Neural cell (in vitro differentiated cells): ENCODE data around the gene GAGE12J. TPM values are rescaled to one million over a fixed set of nuclear protein-coding genes. Genes with fewer than 3 reads are reported as not detected.
"Not testable (repeated sequence)": the region's sequence is repeated elsewhere in the genome, so short reads cannot be mapped to it uniquely, and the experiment has no call there.

Source experiments
- H2AFZ ChIP-seq: fragments of 200-600, 300-800 bp; sonication (generic), shearing (Covaris generic); 2 replicates; pipeline ENCODE4 v1.6.0; 2014; ENCODE audit warnings: low read depth, mild to moderate bottlenecking, antibody characterized with exemption, low read length, moderate library complexity
- H3F3A ChIP-seq: fragments of 200-600 bp; shearing (Covaris generic); 2 replicates; pipeline ENCODE4 v1.6.1; 2016; ENCODE audit warnings: mild to moderate bottlenecking, moderate library complexity, mixed read lengths, antibody characterized with exemption, low read length; ENCODE audit not compliant: insufficient read depth, poor library complexity, severe bottlenecking
- H3K27ac ChIP-seq: fragments of 200-600, 300-800 bp; sonication (generic), shearing (Covaris generic); 2 replicates; pipeline ENCODE4 v1.5.1; 2014; ENCODE audit warnings: mild to moderate bottlenecking, low read length, moderate library complexity
- H3K27me3 ChIP-seq: fragments of 300-800, 200-600 bp; sonication (generic), shearing (Covaris generic); 2 replicates; pipeline ENCODE4 v1.6.0; 2014; ENCODE audit warnings: mild to moderate bottlenecking, low read depth, low read length, moderate library complexity; ENCODE audit not compliant: insufficient read depth
- H3K36me3 ChIP-seq: fragments of 300-800, 200-600 bp; sonication (generic), shearing (Covaris generic); 2 replicates; pipeline ENCODE4 v1.5.1; 2014; ENCODE audit warnings: mild to moderate bottlenecking, antibody characterized with exemption, low read length, moderate library complexity; ENCODE audit not compliant: insufficient read depth
- H3K4me2 ChIP-seq: fragments of 300-800, 200-600 bp; sonication (generic), shearing (Covaris generic); 2 replicates; pipeline ENCODE4 v1.6.0; 2014; ENCODE audit warnings: mild to moderate bottlenecking, low read length
- H3K4me3 ChIP-seq: fragments of 300-800, 200-600 bp; sonication (generic), shearing (Covaris generic); 2 replicates; pipeline ENCODE4 v1.5.1; 2014; ENCODE audit warnings: mild to moderate bottlenecking, low read length, moderate library complexity
- H3K79me2 ChIP-seq: fragments of 200-600 bp; shearing (Covaris generic); replicated peaks from 2 replicates; pipeline ENCODE4 v1.6.0; 2014; ENCODE audit warnings: mild to moderate bottlenecking, low read length, moderate library complexity; ENCODE audit not compliant: insufficient read depth
- H3K9ac ChIP-seq: fragments of 300-800, 200-600 bp; sonication (generic), shearing (Covaris generic); 2 replicates; pipeline ENCODE4 v1.6.1; 2016; ENCODE audit warnings: mild to moderate bottlenecking, low read length, mixed read lengths
- H3K9me2 ChIP-seq: fragments of 200-600 bp; shearing (Covaris generic); 2 replicates; pipeline ENCODE4 v1.6.1; 2016; ENCODE audit warnings: mild to moderate bottlenecking, low read length, mixed read lengths; ENCODE audit not compliant: insufficient read depth
- H3K9me3 ChIP-seq: fragments of 200-600, 300-800 bp; sonication (generic), shearing (Covaris generic); 2 replicates; pipeline ENCODE4 v1.6.1; 2016; ENCODE audit warnings: mild to moderate bottlenecking, mixed run types, low read length, moderate library complexity, mixed read lengths
- H4K20me1 ChIP-seq: fragments of 200-600 bp; shearing (Covaris generic); 2 replicates; pipeline ENCODE4 v1.6.1; 2016; ENCODE audit warnings: mild to moderate bottlenecking, mixed run types; ENCODE audit not compliant: insufficient read depth
- polyA plus RNA-seq: library from polyadenylated mRNA; depleted of rRNA; stranded (reverse); fragments of >200 nt; gene quantifications from 2 replicates; pipeline ENCODE4 v1.2.3, GENCODE V29; 2014

Gene GAGE12J
- polyA plus RNA-seq, 1 donor from 2014 or later: not detected

DNA sequence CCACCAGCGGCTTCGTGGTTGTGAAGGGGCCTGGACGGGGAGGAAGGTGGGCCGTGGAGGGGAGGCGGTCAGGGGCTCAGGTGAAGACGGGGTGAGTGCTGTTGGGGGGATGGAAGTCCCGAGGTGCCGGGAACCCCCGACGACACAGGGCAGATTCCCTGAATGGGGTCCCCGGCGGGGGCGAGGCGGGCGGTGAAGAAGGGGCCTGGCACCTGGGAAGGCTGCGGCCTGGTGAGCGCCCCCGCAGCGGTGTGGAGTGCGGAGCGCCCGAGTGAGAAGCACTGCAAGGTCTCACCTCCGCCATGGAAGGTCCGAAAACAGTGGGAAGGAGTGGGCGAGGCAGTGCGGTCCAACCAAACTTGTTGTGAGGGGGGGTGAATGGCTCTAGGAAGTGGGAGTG, 10.0 kb downstream of the GAGE12J start:
- not testable (repeated sequence) for H3K9me3 ChIP-seq, H2AFZ ChIP-seq, H3K36me3 ChIP-seq, H3K27ac ChIP-seq, H3K4me3 ChIP-seq, H3K79me2 ChIP-seq, H3K9me2 ChIP-seq, H3K27me3 ChIP-seq, H3K4me2 ChIP-seq, H4K20me1 ChIP-seq, H3K9ac ChIP-seq, H3F3A ChIP-seq

DNA sequence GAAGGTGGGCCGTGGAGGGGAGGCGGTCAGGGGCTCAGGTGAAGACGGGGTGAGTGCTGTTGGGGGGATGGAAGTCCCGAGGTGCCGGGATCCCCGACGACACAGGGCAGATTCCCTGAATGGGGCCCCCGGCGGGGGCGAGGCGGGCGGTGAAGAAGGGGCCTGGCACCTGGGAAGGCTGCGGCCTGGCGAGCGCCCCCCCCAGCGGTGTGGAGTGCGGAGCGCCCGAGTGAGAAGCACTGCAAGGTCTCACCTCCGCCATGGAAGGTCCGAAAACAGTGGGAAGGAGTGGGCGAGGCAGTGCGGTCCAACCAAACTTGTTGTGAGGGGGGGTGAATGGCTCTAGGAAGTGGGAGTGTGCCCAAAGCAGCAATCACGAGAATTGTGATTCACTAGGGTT, 19.6 kb downstream of the GAGE12J start:
- H3K27ac ChIP-seq, H3K9me3 ChIP-seq, H4K20me1 ChIP-seq, H3K9ac ChIP-seq, H3K27me3 ChIP-seq, H3F3A ChIP-seq, H3K9me2 ChIP-seq, H3K4me3 ChIP-seq, H3K4me2 ChIP-seq, H3K79me2 ChIP-seq, H2AFZ ChIP-seq, H3K36me3 ChIP-seq: not testable (repeated sequence)

DNA sequence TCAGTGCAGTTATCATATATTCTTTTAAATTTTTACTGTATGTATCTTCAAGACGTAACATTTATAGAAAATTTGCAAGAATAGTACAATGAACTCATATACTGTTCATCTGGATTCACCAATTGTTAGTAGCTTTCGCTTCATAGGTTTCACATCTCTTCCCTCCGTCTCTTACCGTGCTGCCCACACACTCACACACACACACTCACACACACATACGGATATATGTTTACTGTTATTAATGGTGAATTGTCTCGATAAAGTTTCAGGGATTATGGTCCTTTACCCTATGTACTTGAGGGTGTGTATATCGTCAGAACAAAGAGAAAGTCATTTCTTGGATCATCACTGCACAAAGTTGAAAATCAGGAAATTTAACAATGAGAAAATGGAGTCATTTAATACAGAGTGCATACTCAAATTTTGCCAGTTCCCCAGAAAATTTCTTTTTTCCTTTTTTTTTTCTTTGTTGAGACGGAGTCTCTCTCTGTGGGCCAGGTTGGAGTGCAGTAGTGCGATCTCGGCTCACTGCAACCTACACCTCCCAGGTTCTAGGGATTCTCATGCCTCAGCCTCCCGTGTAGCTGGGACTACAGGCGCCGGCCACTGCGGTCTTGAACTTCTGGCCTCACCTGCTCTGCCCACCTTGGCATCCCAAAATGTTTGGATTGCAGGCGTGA, 22.8 kb downstream of the GAGE12J start:
- H3K27me3 ChIP-seq, H4K20me1 ChIP-seq, H3K4me3 ChIP-seq, H2AFZ ChIP-seq, H3K9ac ChIP-seq, H3F3A ChIP-seq, H3K79me2 ChIP-seq, H3K4me2 ChIP-seq, H3K36me3 ChIP-seq, H3K9me3 ChIP-seq, H3K27ac ChIP-seq, H3K9me2 ChIP-seq: not testable (repeated sequence)

GRCh38 chrX:49345402-49345801, 23.6 kb downstream of the GAGE12J start:
- H3K9me3 ChIP-seq, H3K36me3 ChIP-seq, H3K9ac ChIP-seq, H3K79me2 ChIP-seq, H4K20me1 ChIP-seq, H3K9me2 ChIP-seq, H3K4me3 ChIP-seq, H3K27ac ChIP-seq, H3K4me2 ChIP-seq, H3F3A ChIP-seq, H3K27me3 ChIP-seq, H2AFZ ChIP-seq: not testable (repeated sequence)

DNA sequence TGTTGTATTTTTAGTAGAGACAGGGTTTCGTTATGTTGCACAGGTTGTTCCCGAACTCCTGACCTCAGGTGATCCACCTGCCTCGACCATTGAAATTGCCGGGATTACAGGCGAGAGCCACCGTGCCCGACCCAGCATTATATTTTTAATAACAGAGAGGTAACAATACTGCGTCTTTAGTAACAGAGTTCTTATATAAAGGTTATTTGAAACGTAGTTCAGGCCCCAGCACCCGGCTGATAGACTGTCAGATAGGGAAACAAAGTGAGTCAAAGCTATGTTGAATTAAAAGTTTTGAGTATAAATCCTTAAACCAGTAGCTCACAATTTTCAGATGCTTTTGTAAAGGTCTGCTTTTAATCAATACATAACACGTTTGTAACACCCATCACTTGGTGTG, 24.3 kb downstream of the GAGE12J start:
- not testable (repeated sequence) for H3K4me3 ChIP-seq, H3K27ac ChIP-seq, H3K9ac ChIP-seq, H4K20me1 ChIP-seq, H3K4me2 ChIP-seq, H3K9me3 ChIP-seq, H3F3A ChIP-seq, H2AFZ ChIP-seq, H3K9me2 ChIP-seq, H3K27me3 ChIP-seq, H3K79me2 ChIP-seq, H3K36me3 ChIP-seq

Other genes starting within 250 kb of the GAGE12J start
- gene PRAF2, start 248.0 kb upstream of the GAGE12J start, polyA plus RNA-seq: 7.3 and 10.8 TPM in 2 replicates
- 26.5 and 29.5 TPM in 2 replicates for gene WDR45, start 242.2 kb upstream of the GAGE12J start, polyA plus RNA-seq
- 22.9 and 27.3 TPM in 2 replicates for gene GPKOW, start 198.3 kb upstream of the GAGE12J start, polyA plus RNA-seq
- 4.2 and 12.2 TPM in 2 replicates for gene MAGIX, start 159.3 kb upstream of the GAGE12J start, polyA plus RNA-seq
- gene PLP2, start 150.1 kb upstream of the GAGE12J start, polyA plus RNA-seq: not detected in 2 replicates
- gene PRICKLE3, start 135.7 kb upstream of the GAGE12J start, polyA plus RNA-seq: 0.45 TPM in 1 of 2 replicates, not detected in the other
- gene SYP, start 121.8 kb upstream of the GAGE12J start, polyA plus RNA-seq: 240 and 281 TPM in 2 replicates
- not detected in 2 replicates for gene CACNA1F, start 88.7 kb upstream of the GAGE12J start, polyA plus RNA-seq
- 16.3 and 17.0 TPM in 2 replicates for gene CCDC22, start 86.6 kb upstream of the GAGE12J start, polyA plus RNA-seq
- not detected in 2 replicates for gene FOXP3, start 57.3 kb upstream of the GAGE12J start, polyA plus RNA-seq
- 20.4 and 21.0 TPM in 2 replicates for gene PPP1R3F, start 52.2 kb upstream of the GAGE12J start, polyA plus RNA-seq
- gene GAGE10, start 18.4 kb upstream of the GAGE12J start, polyA plus RNA-seq: not detected in 2 replicates
- not detected in 2 replicates for gene GAGE13, start 9.5 kb downstream of the GAGE12J start, polyA plus RNA-seq
- not detected in 2 replicates for gene GAGE12C, start 210.1 kb downstream of the GAGE12J start, polyA plus RNA-seq
- not detected in 2 replicates for gene GAGE12D, start 219.7 kb downstream of the GAGE12J start, polyA plus RNA-seq
- gene GAGE12E, start 229.3 kb downstream of the GAGE12J start, polyA plus RNA-seq: not detected in 2 replicates
- gene GAGE12F, start 238.8 kb downstream of the GAGE12J start, polyA plus RNA-seq: not detected in 2 replicates
- not detected in 2 replicates for gene GAGE12G, start 248.4 kb downstream of the GAGE12J start, polyA plus RNA-seq